Breast epithelium (tissue), 3 donors: ENCODE data around the gene GPR15LG.

ENCODE experiments used
- POLR2A ChIP-seq: fragments of 450-650 bp; IDR thresholded peaks from one replicate; pipeline ENCODE4 v1.6.1; 2016; ENCODE audit warnings: antibody characterized with exemption, mild to moderate bottlenecking, moderate library complexity
- TF ChIP-seq, protein P1 (sequence below), 3 donors: fragments of 450-650 bp; IDR thresholded peaks; one replicate each; pipeline ENCODE4 v1.5.1; 2016 to 2017; ENCODE audit warnings: antibody characterized with exemption in 3 of 3, mild to moderate bottlenecking in 3 of 3, moderate library complexity in 3 of 3

DNA sequence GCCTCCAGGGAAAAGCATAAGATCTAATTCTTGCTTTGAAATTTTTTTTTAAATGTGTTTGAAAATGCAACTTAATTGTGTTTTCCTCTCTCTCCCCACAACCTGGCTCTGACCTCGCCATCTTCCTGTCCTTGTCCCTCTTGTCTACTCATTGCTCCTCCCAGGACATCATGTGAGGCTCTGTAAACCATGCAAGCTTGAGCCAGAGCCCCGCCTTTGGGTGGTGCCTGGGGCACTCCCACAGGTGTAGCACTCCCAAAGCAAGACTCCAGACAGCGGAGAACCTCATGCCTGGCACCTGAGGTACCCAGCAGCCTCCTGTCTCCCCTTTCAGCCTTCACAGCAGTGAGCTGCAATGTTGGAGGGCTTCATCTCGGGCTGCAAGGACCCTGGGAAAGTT lies 10.9 kb downstream of the GPR15LG start:
- TF ChIP-seq, protein P1, sequence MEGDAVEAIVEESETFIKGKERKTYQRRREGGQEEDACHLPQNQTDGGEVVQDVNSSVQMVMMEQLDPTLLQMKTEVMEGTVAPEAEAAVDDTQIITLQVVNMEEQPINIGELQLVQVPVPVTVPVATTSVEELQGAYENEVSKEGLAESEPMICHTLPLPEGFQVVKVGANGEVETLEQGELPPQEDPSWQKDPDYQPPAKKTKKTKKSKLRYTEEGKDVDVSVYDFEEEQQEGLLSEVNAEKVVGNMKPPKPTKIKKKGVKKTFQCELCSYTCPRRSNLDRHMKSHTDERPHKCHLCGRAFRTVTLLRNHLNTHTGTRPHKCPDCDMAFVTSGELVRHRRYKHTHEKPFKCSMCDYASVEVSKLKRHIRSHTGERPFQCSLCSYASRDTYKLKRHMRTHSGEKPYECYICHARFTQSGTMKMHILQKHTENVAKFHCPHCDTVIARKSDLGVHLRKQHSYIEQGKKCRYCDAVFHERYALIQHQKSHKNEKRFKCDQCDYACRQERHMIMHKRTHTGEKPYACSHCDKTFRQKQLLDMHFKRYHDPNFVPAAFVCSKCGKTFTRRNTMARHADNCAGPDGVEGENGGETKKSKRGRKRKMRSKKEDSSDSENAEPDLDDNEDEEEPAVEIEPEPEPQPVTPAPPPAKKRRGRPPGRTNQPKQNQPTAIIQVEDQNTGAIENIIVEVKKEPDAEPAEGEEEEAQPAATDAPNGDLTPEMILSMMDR (IDR thresholded peaks at IDR 0.05) = no peak
- no peak for TF ChIP-seq POLR2A
